ENCODE data around the gene OR4C13. TPM values are rescaled to one million over a fixed set of nuclear protein-coding genes. Genes with fewer than 3 reads are reported as not detected.
"Not testable (repeated sequence)": the region's sequence is repeated elsewhere in the genome, so short reads cannot be mapped to it uniquely, and the experiment has no call there.

The OR4C13 gene
- total RNA-seq, result not detected
- not detected for polyA plus RNA-seq

DNA sequence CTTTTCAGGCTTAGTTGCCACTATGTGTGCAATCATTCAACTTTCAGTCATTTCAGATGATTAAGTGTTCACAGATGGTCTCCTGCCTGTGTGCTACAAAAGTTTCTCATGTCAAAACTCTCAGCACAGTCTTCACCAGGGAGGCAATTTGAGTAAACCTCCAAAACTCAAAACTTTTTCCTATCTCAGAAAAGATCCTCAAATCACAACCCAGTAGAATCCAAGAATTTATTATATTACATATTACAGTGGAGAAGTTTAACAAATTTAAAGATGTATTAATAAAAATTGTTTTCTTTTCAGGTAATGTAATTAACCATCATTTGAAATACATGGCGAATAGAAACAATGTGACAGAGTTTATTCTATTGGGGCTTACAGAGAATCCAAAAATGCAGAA is at the start of gene OR4C13:
Gene OR4C13 (plus strand): TSS at position 301 of the 400 bp plus-strand sequence. CDS start 32 bp downstream, at position 333.
- 82% methylated on average over 1 of the region's 1 CpG for WGBS
- no peak for DNase-seq (ENCODE audit: extremely low spot score)
- no peak within 1 kb of the TSS for H3K27ac ChIP-seq (ENCODE audit: low read depth)
- H3K4me1 ChIP-seq (ENCODE audit: insufficient read depth), result no peaks in the 10 kb centered on the region
- H3K4me3 ChIP-seq (ENCODE audit: low read depth, low read length), result no peak within 1 kb of the TSS
- H3K36me3 ChIP-seq (ENCODE audit: insufficient read depth), result no peaks in the 10 kb centered on the region

DNA sequence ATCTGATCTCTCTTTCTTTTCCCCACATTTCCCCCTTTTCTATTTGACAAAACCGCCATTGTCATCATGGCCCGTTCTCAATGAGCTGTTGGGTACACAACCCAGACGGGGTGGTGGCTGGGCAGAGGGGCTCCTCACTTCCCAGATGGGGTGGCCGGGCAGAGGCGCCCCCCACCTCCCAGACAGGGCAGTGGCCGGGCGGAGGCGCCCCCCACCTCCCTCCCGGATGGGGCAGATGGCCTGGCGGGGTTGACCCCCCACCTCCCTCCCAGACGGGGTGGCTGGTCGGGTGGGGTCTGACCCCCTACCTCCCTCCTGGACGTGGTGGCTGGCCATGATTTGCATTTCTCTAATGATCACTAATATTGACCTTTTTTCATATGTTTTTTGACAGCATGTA is 40.7 kb upstream of the OR4C13 start:
- WGBS, result 76% methylated on average over 13 of the region's 13 CpGs
- not testable (repeated sequence) for H3K4me3 ChIP-seq (ENCODE audit: low read depth, low read length); H3K27ac ChIP-seq (ENCODE audit: low read depth); H3K4me1 ChIP-seq (ENCODE audit: insufficient read depth); DNase-seq (ENCODE audit: extremely low spot score); H3K36me3 ChIP-seq (ENCODE audit: insufficient read depth)

DNA sequence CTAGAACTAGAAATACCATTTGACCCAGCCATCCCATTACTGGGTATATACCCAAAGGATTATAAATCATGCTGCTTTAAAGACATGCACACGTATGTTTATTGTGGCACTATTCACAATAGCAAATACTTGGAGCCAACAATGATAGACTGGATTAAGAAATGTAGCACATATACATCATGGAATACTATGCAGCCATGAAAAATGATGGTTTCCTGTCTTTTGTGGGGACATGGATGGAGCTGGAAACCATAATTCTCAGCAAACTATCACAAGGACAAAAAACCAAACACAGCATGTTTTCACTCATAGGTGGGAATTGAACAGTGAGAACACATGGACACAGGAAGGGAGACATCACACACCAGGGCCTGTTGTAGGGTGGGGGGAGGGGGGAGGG is 3.5 kb upstream of the OR4C13 start:
- H3K4me3 ChIP-seq (ENCODE audit: low read depth, low read length); H3K4me1 ChIP-seq (ENCODE audit: insufficient read depth); H3K36me3 ChIP-seq (ENCODE audit: insufficient read depth); DNase-seq (ENCODE audit: extremely low spot score); H3K27ac ChIP-seq (ENCODE audit: low read depth): not testable (repeated sequence)
- WGBS, result 58% methylated on average over 1 of the region's 1 CpG

DNA sequence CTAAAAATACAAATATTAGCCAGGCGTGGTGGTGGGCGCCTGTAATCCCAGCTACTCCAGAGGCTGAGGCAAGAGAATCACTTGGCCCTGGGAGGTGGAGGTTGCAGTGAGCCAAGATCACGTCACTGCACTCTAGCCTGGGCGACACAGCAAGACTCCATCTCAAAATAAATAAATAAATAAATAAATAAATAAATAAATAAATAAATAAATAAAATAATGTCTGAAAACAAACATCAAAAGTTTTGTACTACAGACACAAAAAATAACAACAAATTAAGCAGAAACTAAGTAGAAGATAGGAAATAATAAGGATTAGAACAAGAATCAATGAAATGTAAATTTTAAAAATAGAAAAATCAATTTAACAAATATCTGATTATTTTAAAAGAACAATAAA is 21.2 kb downstream of the OR4C13 start:
- H3K36me3 ChIP-seq (ENCODE audit: insufficient read depth); H3K4me3 ChIP-seq (ENCODE audit: low read depth, low read length); H3K27ac ChIP-seq (ENCODE audit: low read depth); H3K4me1 ChIP-seq (ENCODE audit: insufficient read depth); DNase-seq (ENCODE audit: extremely low spot score): not testable (repeated sequence)
- 84% methylated on average over 4 of the region's 4 CpGs for WGBS

DNA sequence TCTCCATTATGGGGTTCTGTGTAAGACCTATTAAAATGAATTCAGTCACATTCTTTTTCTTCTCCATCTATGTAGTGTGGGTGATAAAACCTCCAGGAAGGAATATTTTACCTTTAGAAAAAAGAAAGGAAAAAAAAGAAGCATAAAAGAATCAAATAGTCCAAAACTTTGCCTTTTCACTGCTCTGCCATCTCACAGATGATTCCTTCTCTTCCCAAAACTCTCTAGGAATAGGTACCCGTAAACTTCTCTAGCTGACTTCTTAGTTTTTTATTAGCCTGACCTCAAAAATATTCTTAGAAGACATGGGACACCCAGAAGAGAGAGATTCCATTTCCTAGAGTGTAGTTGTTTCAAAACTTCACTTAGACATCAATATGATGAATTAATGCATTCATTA is 30.2 kb downstream of the OR4C13 start, which contains the start of gene OR4C12:
Gene OR4C12 (minus strand): TSS at position 101 of the 400 bp plus-strand sequence. CDS start 34 bp downstream, at position 67.
- not testable (repeated sequence) for H3K27ac ChIP-seq (ENCODE audit: low read depth); H3K4me1 ChIP-seq (ENCODE audit: insufficient read depth); DNase-seq (ENCODE audit: extremely low spot score); H3K36me3 ChIP-seq (ENCODE audit: insufficient read depth); H3K4me3 ChIP-seq (ENCODE audit: low read depth, low read length)
- 36% methylated on average over 1 of the region's 1 CpG for WGBS

DNA sequence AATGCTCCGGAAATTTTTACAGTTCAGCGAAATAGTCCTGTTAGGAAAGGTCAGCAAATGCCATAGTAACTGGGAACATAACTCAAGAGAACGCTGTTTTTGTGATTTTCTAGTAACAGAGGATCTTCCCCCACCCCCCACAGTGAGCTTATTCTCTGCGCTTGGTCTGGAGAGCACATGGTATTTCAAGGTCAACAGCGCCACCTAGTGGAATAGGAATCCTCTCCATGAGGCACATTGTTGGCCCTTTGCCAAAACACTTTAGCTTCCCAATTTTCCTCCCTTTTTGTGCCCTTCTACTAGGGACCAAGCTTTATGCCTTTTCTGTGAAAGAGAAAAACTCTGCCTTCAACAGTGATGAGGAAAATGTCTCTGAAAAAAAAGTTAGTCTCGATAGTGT is 43.4 kb downstream of the OR4C13 start:
- WGBS, result 37% methylated on average over 6 of the region's 6 CpGs

More for the DNA sequence above, 43.4 kb downstream of the OR4C13 start:
- Histone ChIP-seq H3K4me3 (ENCODE audit: low read depth, low read length) (no peak overlapping the region), H3K4me1 (ENCODE audit: insufficient read depth) (no peaks in the 10 kb centered on the region), H3K36me3 (ENCODE audit: insufficient read depth) (no peaks in the 10 kb centered on the region), H3K27ac (ENCODE audit: low read depth) (no peak overlapping the region)
- DNase-seq (ENCODE audit: extremely low spot score), result no peak

Other genes starting within 250 kb of the OR4C13 start
- not detected for gene OR4C12, start 30.1 kb downstream of the OR4C13 start, total RNA-seq
- gene OR4C12, start 30.1 kb downstream of the OR4C13 start, polyA plus RNA-seq, result not detected
- gene OR4C45, start 80.5 kb downstream of the OR4C13 start, total RNA-seq, result not detected
- not detected for gene OR4C45, start 80.5 kb downstream of the OR4C13 start, polyA plus RNA-seq

Data from urinary bladder (tissue), 4 donors.